Effector CD8-positive, alpha-beta T cell (primary cell): ENCODE results near the gene ADGRG1.

Source experiments
- DNase-seq: peaks from one replicate; lab custom pipeline; 2025; lab: John Stamatoyannopoulos, UW

ADGRG1 gene

GRCh38 chr16:57683636-57684545 is 55.5 kb downstream of the ADGRG1 start:
- DNase-seq: no peak

DNA sequence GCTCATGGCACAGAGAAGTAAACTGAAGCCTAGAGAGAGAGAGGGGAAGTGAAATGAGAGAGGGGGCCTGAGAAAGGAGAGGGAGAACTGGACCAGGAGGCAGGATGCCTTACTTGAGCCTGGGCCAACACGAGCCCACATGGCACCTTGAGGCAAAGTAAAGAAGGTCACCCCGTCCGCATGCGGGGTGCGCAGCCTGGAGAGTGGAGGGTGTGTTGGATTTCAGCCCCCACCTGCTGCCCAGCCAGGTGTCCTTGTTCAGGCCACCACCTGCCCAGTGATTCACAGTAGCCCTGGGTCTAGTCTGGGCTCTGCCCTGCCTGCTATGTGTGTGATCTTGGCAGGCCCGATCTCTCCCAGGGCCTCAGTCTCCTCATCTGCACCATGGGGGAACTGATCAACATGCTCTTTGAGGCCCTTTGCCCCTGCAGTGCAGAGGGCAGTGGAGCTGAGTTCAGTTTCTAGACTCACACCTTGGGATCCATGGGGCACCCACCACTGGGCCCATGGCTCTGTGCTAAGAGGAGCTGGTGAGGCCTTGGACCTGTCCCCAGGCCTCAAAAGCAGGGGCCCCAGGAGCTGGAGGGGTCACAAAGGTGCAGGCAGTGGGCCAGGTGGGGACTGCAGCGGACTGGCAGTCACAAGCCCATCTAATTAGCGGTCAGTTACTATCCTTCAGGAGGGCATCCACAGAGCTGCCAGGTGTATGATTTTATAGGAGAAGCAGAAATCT is 56.4 kb downstream of the ADGRG1 start:
- DNase-seq: no peak

DNA sequence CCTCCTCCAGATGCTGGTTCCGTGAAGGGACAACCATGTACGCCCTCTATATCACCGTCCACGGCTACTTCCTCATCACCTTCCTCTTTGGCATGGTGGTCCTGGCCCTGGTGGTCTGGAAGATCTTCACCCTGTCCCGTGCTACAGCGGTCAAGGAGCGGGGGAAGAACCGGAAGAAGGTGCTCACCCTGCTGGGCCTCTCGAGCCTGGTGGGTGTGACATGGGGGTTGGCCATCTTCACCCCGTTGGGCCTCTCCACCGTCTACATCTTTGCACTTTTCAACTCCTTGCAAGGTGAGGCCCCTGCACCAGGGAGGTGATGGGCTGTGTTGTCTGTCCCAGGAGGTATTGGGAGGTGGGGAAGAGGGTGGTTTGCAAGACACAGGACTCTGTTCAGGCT is 57.2 kb downstream of the ADGRG1 start:
- no peak for DNase-seq

- no peak for DNase-seq
Measured at GRCh38 chr16:57686577-57686976, 58.1 kb downstream of the ADGRG1 start.

DNA sequence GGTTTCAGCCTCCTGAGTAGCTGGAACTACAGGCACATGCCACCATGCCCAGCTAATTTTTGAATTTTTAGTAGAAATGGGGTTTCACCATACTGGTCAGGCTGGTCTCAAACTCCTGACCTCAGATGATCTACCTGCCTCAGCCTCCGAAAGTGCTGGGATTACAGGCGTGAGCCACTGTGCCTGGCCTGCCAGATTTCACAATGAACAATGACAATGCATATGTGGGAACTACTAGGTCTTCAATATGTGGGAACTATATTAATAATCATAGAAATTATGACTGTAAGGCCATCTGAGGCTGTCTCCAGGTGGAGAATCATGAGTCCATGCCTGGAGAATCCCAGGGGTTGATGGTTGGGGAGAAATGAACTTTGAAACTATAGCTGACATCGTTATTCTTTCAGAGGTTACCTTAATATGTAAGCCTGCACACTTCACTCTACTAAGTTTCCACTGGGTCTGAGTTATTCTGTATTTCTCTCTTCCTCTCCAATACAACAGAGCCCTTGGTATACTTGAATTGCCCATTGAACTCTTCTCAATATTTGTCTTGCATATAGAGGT is 59.0 kb downstream of the ADGRG1 start:
- no peak for DNase-seq

DNA sequence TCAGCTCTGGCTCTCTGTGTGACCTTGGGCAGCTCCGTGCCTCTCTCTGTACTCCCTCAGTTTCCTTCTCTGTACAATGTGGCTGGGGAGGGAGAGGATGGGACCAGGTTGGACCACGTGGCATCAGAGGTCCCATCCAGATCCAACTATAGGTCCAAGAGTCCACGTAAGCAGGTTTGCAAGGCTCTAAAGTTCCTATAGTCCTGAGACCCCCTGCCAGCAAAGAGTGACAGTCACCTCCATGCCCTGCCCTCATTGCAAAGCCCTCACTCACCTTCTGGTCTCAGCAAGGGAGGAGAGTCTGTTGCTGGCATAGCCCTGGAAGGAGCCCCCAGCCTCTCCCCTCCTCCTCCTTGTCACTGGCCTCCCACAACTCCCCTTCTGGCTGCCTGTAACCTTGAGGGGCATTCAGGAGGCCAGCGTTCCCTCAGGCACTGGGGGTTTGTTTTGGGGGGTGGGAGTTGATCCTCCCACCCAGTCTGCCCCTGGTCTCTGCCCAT is 60.1 kb downstream of the ADGRG1 start:
- DNase-seq: no peak

GRCh38 chr16:57688987-57689761 is 60.7 kb downstream of the ADGRG1 start:
- no peak for DNase-seq

DNA sequence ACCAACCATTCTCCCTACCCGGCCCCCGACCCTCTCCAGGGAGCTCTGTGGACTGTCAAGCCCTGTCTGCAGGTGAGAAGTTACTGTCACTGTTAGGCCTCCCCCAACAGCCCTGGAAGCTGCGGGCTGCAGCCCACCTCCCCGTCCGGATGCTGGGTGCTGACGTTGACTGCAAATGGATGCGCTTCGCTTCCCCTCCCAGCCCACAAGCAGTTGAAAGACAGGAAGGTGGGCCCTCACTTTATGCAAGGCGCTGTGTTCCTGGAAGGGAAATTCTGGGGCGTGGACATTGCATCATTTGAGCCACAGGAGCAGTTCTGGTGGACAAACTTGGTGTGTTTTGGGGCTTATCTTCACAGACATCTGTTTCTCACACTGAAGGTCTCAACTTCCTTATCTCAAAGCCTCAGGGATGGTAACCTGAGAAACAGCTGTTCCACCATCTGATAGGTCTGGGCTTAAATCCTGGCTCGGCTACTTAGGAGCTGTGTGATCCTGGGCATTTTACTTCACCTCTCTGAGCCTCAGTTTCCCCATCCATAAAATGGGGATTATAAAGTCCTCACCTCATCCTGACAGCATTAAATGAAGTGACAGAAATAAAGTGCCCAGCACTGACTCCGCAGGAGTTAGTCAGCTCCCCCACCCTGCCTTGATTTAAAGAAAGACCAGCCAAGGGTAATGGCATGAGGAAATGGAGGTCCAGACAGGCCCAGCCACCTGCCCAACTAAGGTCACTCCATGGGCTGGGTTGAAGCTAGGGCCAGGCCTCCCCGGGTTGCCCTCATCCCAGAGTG is 61.5 kb downstream of the ADGRG1 start:
- peak; percentile 25 for DNase-seq

DNA sequence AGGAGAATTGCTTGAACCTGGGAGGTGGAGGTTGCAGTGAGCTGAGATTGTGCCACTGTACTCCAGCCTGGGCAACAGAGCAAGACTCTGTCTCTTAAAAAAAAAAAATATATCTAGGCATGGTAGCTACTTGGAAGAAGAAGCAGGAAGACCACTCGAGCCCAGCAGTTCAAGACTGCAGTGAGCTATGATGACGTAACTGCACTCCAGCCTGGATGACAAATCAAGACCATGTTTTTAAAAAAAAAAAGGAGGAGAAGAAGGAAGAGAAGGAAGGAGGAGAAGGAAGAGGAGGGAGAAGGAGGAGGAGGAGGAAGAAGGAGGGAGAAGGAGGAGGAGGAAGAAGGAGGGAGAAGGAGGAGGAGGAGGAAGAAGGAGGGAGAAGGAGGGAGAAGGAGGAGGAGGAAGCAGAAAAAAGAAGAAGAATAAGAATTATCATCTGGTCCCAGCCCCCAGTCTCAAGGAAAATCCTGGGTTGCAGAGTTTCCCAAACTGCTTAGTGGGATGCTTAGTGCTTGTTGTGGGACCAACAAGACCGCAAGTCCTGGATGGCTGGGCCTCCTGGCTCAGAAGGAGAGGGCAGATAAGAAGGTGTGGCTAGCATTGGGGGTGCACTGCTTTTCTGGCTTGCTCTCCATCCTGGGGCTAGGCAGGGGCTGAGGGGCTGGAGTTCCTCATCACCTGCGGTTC is 62.5 kb downstream of the ADGRG1 start:
- no peak for DNase-seq

GRCh38 chr16:57692636-57693035 is 64.2 kb downstream of the ADGRG1 start:
- no peak for DNase-seq

- DNase-seq: no peak
Measured at GRCh38 chr16:57693550-57693949, 65.1 kb downstream of the ADGRG1 start.

- no peak for DNase-seq
Measured at GRCh38 chr16:57694231-57694724, 65.8 kb downstream of the ADGRG1 start.

GRCh38 chr16:57694725-57695679 is 66.6 kb downstream of the ADGRG1 start, which contains the start of gene DRC7:
TSS of gene DRC7 (plus strand) at chr16:57694806. CDS start at chr16:57697950, 3,144 bp downstream.
- DNase-seq: no peak

DNA sequence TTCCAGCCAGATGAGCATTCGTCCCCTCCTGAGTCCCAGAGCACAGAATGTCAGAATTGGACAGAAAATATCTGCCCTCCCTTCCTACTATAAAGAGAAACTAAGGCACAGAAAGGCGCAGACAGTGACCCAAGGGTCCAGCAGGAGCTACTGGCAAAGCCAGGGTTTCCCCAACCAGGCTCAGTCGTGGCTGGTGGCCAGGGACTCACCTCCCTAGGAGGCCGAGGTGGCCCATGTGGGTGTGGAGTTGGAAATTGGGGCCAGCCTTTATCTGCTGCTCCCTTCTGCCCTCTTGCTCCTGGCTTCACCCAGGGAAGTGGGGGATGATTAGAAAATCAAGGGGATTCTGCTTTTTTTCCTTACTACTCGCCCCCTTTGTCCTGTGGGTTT is 67.2 kb downstream of the ADGRG1 start:
- no peak for DNase-seq

- DNase-seq: no peak
Measured at GRCh38 chr16:57696240-57696639, 67.8 kb downstream of the ADGRG1 start.

DNA sequence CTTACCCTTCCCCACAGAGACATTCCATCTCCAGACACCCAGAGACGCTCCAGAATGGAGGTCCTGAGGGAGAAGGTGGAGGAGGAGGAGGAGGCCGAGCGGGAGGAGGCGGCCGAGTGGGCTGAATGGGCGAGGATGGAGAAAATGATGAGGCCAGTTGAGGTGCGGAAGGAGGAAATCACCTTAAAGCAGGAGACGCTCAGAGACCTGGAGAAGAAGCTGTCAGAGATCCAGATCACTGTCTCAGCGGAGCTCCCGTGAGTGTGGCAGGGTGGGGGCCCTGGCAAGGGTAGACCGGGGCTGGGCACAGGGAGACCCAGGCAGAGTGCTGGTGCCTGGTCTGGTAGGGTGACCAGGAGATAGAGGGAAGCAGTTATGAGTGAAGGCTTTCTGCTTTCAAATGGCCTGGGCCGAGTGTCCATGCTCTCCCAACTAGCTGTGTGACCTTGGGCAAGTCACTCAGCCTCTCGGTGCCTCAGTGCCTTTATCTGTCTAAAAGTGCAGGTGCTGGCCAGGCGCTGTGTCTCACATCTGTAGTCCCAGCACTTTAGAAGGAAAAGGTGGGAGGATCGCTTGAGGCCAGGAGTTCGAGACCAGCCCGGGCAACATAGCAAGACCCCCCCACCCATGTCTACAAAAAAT is 69.6 kb downstream of the ADGRG1 start:
- no peak for DNase-seq

DNA sequence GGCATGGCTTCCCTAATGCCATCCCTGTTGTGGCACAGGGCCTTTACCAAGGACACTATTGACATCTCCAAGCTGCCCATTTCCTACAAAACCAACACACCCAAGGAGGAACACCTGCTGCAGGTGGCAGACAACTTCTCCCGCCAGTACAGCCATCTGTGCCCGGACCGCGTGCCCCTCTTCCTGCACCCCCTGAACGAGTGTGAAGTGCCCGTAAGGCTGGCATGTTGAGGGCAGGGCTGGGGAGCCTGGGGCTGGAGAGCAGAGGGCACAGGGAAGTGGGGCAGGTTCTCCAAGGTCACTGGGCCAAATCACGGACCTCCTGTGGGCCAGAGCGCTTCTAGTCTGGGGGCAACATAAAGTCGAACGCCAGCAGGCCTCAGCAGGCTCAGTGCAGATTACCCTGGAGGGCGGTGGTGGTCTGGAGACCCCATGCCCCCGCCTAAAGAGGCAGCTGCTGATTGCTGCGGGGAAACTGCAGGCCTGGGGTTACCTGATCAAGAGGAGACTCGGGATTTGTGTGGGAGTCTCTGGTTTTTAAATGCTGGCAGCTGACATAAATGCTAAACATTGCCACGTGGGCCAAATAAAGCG is 70.5 kb downstream of the ADGRG1 start:
- no peak for DNase-seq

GRCh38 chr16:57699481-57699880 is 71.1 kb downstream of the ADGRG1 start:
- DNase-seq: no peak
